Measurements from ENCODE around the gene FAM219A. TPM values are rescaled to one million over a fixed set of nuclear protein-coding genes. Genes with fewer than 3 reads are reported as not detected.
"Not testable (repeated sequence)": the region's sequence is repeated elsewhere in the genome, so short reads cannot be mapped to it uniquely, and the experiment has no call there.

The FAM219A gene
- total RNA-seq, 1 donor from 2014 or later: 221 TPM

GRCh38 chr9:34366365-34366764, 92.0 kb downstream of the FAM219A start:
- TF ChIP-seq, protein P1, sequence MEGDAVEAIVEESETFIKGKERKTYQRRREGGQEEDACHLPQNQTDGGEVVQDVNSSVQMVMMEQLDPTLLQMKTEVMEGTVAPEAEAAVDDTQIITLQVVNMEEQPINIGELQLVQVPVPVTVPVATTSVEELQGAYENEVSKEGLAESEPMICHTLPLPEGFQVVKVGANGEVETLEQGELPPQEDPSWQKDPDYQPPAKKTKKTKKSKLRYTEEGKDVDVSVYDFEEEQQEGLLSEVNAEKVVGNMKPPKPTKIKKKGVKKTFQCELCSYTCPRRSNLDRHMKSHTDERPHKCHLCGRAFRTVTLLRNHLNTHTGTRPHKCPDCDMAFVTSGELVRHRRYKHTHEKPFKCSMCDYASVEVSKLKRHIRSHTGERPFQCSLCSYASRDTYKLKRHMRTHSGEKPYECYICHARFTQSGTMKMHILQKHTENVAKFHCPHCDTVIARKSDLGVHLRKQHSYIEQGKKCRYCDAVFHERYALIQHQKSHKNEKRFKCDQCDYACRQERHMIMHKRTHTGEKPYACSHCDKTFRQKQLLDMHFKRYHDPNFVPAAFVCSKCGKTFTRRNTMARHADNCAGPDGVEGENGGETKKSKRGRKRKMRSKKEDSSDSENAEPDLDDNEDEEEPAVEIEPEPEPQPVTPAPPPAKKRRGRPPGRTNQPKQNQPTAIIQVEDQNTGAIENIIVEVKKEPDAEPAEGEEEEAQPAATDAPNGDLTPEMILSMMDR (IDR thresholded peaks at IDR 0.05; ENCODE audit: partially characterized antibody, unreplicated experiment): no peak
- H3K4me3 Mint-ChIP-seq (ENCODE audit: unreplicated experiment): no peak overlapping the region
- no peak overlapping the region for H3K27ac Mint-ChIP-seq (ENCODE audit: unreplicated experiment)
- peaks cover 8% of the 10 kb centered on the region for H3K9me3 Mint-ChIP-seq (ENCODE audit: unreplicated experiment)
- peaks cover 2% of the 10 kb centered on the region for H3K27me3 Mint-ChIP-seq (ENCODE audit: unreplicated experiment)
- peaks cover 26% of the 10 kb centered on the region for H3K36me3 Mint-ChIP-seq (ENCODE audit: unreplicated experiment)
- peaks cover 4% of the 10 kb centered on the region for H3K4me1 Mint-ChIP-seq (ENCODE audit: low read depth, unreplicated experiment)
- DNase-seq: no peak

DNA sequence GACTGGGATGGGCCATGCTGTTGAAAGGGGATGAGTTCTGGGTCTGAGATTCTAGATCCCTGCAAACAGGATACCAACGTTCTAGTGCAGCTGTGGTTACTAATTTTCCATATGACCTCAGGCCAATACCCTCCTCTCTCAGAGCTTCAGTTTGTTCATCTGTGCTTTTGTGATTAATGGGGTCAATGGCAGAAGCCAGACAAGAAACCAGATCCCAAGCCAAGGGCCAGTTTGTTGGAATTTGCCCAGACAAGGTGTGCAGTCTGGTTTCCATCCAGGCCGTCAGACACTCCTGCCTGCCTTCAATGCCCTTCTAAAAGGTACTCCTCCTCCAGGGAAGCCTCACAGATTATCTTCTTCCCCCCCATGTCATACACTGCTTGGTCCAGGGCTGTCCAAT, 93.1 kb downstream of the FAM219A start:
- Mint-ChIP-seq H3K9me3 (ENCODE audit: unreplicated experiment) (peaks cover 6% of the 10 kb centered on the region), H3K36me3 (ENCODE audit: unreplicated experiment) (peaks cover 21% of the 10 kb centered on the region), H3K4me3 (ENCODE audit: unreplicated experiment) (no peak overlapping the region), H3K27me3 (ENCODE audit: unreplicated experiment) (no peaks in the 10 kb centered on the region), H3K27ac (ENCODE audit: unreplicated experiment) (no peak overlapping the region), H3K4me1 (ENCODE audit: low read depth, unreplicated experiment) (peaks cover 4% of the 10 kb centered on the region)
- no peak for DNase-seq
- TF ChIP-seq, protein P1 (IDR thresholded peaks at IDR 0.05; ENCODE audit: partially characterized antibody, unreplicated experiment): no peak

GRCh38 chr9:34363619-34364351, 94.6 kb downstream of the FAM219A start:
- Mint-ChIP-seq H3K36me3 (ENCODE audit: unreplicated experiment) (peaks cover 12% of the 10 kb centered on the region), H3K9me3 (ENCODE audit: unreplicated experiment) (peaks cover 6% of the 10 kb centered on the region), H3K4me1 (ENCODE audit: low read depth, unreplicated experiment) (peaks cover 4% of the 10 kb centered on the region), H3K27ac (ENCODE audit: unreplicated experiment) (no peak overlapping the region), H3K27me3 (ENCODE audit: unreplicated experiment) (no peaks in the 10 kb centered on the region), H3K4me3 (ENCODE audit: unreplicated experiment) (no peak overlapping the region)
- no peak for DNase-seq
- TF ChIP-seq, protein P1 (IDR thresholded peaks at IDR 0.05; ENCODE audit: partially characterized antibody, unreplicated experiment): no peak

DNA sequence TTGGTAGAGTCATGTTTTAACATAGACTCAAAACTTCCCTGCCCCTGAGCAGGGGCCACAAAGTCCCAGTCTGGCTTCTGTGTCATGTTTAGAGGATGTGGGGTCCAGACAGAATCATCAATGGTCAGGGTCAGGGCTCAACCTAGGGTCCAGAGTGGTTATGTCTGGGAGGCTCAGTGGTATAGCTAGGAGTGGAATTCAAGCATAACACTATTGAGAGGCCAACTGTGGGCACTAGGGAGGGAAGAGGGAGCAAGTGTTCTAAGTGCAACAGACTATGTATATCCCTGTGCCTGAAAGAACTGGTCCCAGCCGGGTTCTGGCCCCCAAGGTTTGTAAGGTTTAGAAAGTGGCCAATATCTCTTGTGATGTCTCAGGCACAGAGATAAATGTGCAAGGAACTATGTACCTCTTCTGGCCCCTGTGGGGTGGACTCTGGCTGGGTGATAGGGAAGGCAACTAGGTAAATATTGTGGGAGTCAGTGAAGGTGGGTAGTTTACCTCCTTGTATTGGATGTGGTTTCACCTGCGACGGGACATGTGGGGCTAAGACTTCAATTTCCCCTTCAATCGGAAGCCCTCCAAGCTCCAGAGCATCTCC, 95.7 kb downstream of the FAM219A start:
- H3K9me3 Mint-ChIP-seq (ENCODE audit: unreplicated experiment): peaks cover 6% of the 10 kb centered on the region
- no peak overlapping the region for H3K4me3 Mint-ChIP-seq (ENCODE audit: unreplicated experiment)
- H3K36me3 Mint-ChIP-seq (ENCODE audit: unreplicated experiment): peaks cover 11% of the 10 kb centered on the region
- TF ChIP-seq, protein P1 (IDR thresholded peaks at IDR 0.05; ENCODE audit: partially characterized antibody, unreplicated experiment): no peak
- peaks cover 4% of the 10 kb centered on the region for H3K4me1 Mint-ChIP-seq (ENCODE audit: low read depth, unreplicated experiment)
- no peak overlapping the region for H3K27ac Mint-ChIP-seq (ENCODE audit: unreplicated experiment)
- no peaks in the 10 kb centered on the region for H3K27me3 Mint-ChIP-seq (ENCODE audit: unreplicated experiment)
- no peak for DNase-seq

DNA sequence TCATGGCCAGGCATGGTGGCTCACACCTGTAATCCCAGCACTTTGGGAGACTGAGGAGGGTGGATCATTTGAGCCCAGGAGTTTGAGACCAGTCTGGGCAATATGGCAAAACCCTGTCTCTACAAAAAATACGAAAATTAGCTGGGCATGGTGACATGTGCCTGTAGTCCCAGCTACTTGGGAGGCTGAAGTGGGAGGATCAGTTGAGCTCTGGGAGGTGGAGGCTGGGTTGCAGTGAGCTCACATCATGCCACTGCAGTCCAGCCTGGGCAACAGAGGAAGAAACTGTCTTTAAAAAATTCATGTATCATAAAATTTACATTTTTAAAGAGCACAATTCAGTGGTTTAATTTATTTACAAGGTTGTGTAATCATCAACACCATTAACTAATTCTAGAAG, 105.4 kb downstream of the FAM219A start:
- H3K9me3 Mint-ChIP-seq (ENCODE audit: unreplicated experiment); H3K27me3 Mint-ChIP-seq (ENCODE audit: unreplicated experiment): not testable (repeated sequence)

GRCh38 chr9:34352122-34352652, 106.2 kb downstream of the FAM219A start:
- not testable (repeated sequence) for DNase-seq; H3K4me3 Mint-ChIP-seq (ENCODE audit: unreplicated experiment); H3K27me3 Mint-ChIP-seq (ENCODE audit: unreplicated experiment); H3K27ac Mint-ChIP-seq (ENCODE audit: unreplicated experiment); H3K9me3 Mint-ChIP-seq (ENCODE audit: unreplicated experiment); H3K4me1 Mint-ChIP-seq (ENCODE audit: low read depth, unreplicated experiment)
- peaks cover 14% of the 10 kb centered on the region for H3K36me3 Mint-ChIP-seq (ENCODE audit: unreplicated experiment)

More for the DNA sequence above, 105.4 kb downstream of the FAM219A start:
- not testable (repeated sequence) for H3K27ac Mint-ChIP-seq (ENCODE audit: unreplicated experiment); H3K4me3 Mint-ChIP-seq (ENCODE audit: unreplicated experiment); H3K4me1 Mint-ChIP-seq (ENCODE audit: low read depth, unreplicated experiment); DNase-seq
- H3K36me3 Mint-ChIP-seq (ENCODE audit: unreplicated experiment): peaks cover 21% of the 10 kb centered on the region
